Measurements from ENCODE around the gene SNX32.

DNA sequence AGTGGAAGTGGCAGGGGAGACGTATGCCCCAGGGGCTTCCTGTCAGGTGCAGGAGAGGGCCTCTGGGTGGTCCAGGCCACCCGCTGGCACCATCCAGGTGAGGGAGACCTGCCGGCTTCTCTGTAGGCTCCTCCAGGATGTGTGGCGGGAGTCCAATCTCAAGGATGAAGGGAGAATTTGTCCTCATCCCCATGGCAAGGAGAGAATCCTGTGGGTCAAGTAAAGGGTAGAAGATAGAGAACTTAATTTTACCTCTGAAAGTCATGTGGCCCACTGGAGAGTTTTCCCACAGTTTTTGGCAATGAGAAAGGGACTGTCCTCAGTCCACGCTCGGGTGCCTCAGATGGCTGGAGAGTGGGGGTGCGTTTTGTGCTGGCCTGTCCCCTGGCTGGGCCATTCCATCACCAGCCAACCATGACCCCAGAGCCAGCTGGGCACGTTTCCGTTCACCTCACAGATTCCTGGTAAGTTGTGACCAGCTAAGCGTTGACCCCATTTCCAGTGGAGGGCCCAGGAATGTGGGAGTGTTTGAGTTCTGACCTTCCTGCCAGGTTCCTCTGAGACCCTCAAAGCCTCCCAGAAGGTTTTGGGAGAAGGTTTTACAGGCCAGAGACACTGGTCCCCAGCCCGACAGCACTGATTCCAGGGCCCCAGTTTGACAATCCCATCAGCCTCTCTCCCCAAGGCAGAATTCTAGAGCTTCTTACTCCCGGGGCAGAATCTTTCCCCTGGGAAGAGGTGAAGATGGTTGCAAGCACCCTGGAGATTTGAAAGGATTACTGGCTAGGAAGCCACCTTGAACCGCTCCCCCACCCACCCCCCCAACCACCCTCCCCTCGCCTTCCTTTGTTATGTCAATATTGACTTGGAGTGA is 44.3 kb upstream of the SNX32 start:
- TF ChIP-seq, protein P1, sequence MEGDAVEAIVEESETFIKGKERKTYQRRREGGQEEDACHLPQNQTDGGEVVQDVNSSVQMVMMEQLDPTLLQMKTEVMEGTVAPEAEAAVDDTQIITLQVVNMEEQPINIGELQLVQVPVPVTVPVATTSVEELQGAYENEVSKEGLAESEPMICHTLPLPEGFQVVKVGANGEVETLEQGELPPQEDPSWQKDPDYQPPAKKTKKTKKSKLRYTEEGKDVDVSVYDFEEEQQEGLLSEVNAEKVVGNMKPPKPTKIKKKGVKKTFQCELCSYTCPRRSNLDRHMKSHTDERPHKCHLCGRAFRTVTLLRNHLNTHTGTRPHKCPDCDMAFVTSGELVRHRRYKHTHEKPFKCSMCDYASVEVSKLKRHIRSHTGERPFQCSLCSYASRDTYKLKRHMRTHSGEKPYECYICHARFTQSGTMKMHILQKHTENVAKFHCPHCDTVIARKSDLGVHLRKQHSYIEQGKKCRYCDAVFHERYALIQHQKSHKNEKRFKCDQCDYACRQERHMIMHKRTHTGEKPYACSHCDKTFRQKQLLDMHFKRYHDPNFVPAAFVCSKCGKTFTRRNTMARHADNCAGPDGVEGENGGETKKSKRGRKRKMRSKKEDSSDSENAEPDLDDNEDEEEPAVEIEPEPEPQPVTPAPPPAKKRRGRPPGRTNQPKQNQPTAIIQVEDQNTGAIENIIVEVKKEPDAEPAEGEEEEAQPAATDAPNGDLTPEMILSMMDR (IDR thresholded peaks at IDR 0.05): no peak
- TF ChIP-seq POLR2A (IDR thresholded peaks at IDR 0.05; ENCODE audit: low read depth): no peak
- TF ChIP-seq POLR2AphosphoS5 (IDR thresholded peaks at IDR 0.05): no peak
